K562 (cell line): ENCODE measurements around the gene PRKCE. TPM values are rescaled to one million over a fixed set of nuclear protein-coding genes. Genes with fewer than 3 reads are reported as not detected.
A peak's percentile ranks its signal among the peaks of the same experiment; 100 is the strongest.

Experiments used
- ATAC-seq: fragments of 200-7000 bp; cut with Tn5 transposase; 3 replicates; pipeline ENCODE4 v1.9.1; 2020; ENCODE audit warnings: moderate library complexity
- BruUV-seq: library from RNA; stranded (reverse); fragments of 400-500 nt; replicated peaks from 2 replicates; lab custom pipeline; 2021; lab: Mats Ljungman, UMichigan
- CTCF ChIA-PET: fragments of 300-600 bp; formaldehyde crosslinking; extraction: SDS; loops from one replicate; lab custom pipeline; 2021; ENCODE audit warnings: low intra/inter-chr PET ratio; lab: Yijun Ruan, JAX
- POLR2A ChIA-PET: fragments of 300-600, 350-650 bp; sonication (Branson Sonifier 250); formaldehyde crosslinking; extraction: SDS; loops from one replicate; lab custom pipeline; 2021; ENCODE audit warnings: antibody characterized with exemption, inconsistent platforms; lab: Yijun Ruan, JAX
- DNase-seq, 4 experiments: peaks; one replicate each; pipeline versions ENCODE4 v3.0.0 to v3.0.0-alpha.2; 2011 to 2018; ENCODE audit warnings: low spot score in 3 of 4, mixed read lengths in 3 of 4; ENCODE audit errors: extremely low read depth in 1 of 4
- FAIRE-seq: peaks from 2 replicates; lab custom pipeline; 2011; peaks lifted over from hg19 to GRCh38; lab: Jason Lieb, UNC
- H2AFZ ChIP-seq: 2 replicates; pipeline ENCODE4 v1.6.0; 2011; ENCODE audit warnings: low read depth, low read length, control low read depth, inconsistent platforms
- H3K27ac ChIP-seq: fragments of 200-600 bp; 3 replicates; pipeline ENCODE4 v1.8.0; 2011; ENCODE audit warnings: low read depth, mild to moderate bottlenecking, control low read depth, inconsistent platforms, low read length, moderate library complexity, mixed read lengths; ENCODE audit errors: extremely low read depth
- H3K27me3 ChIP-seq, 2 experiments: fragments of 300-600 bp in 1 of 2; 2 replicates in 1 of 2; 3 replicates in 1 of 2; pipeline versions ENCODE4 v1.6.0 to v1.8.0; 2011; ENCODE audit warnings: inconsistent platforms in 2 of 2, low read length in 2 of 2, mild to moderate bottlenecking in 1 of 2, mixed read lengths in 1 of 2, moderate library complexity in 1 of 2; ENCODE audit not compliant: control insufficient read depth in 2 of 2, insufficient read depth in 2 of 2
- H3K36me3 ChIP-seq: fragments of 300-600 bp; 3 replicates; pipeline ENCODE4 v1.8.0; 2011; ENCODE audit warnings: mild to moderate bottlenecking, low read length, inconsistent platforms; ENCODE audit not compliant: control insufficient read depth, insufficient read depth
- H3K4me1 ChIP-seq, 2 experiments: fragments of 200-600 bp in 1 of 2; replicated peaks in 1 of 2; 2 replicates in 1 of 2; 3 replicates in 1 of 2; pipeline versions ENCODE4 v1.5.1 to v1.8.0; 2011; ENCODE audit warnings: inconsistent platforms in 2 of 2, low read length in 2 of 2, mild to moderate bottlenecking in 1 of 2, mixed read lengths in 1 of 2, moderate library complexity in 1 of 2; ENCODE audit not compliant: control insufficient read depth in 2 of 2, insufficient read depth in 2 of 2
- H3K4me2 ChIP-seq: 2 replicates; pipeline ENCODE4 v1.6.1; 2011; ENCODE audit warnings: low read length, control low read depth, inconsistent platforms, mixed read lengths; ENCODE audit not compliant: insufficient read depth
- H3K4me3 ChIP-seq: fragments of 200-600 bp; sonication (generic), shearing (Covaris generic); 2 replicates; pipeline ENCODE4 v1.5.1; 2016; ENCODE audit warnings: control low read depth, inconsistent platforms
- H3K79me2 ChIP-seq: fragments of 200-600 bp; 3 replicates; pipeline ENCODE4 v1.8.0; 2011; ENCODE audit warnings: low read length, inconsistent platforms; ENCODE audit not compliant: control insufficient read depth, insufficient read depth
- H3K9ac ChIP-seq, 2 experiments: 2 replicates each; pipeline versions ENCODE4 v1.6.0 to v1.6.1; 2011; ENCODE audit warnings: low read depth in 2 of 2, low read length in 2 of 2, control low read depth in 1 of 2, inconsistent platforms in 1 of 2, mild to moderate bottlenecking in 1 of 2, mixed read lengths in 1 of 2; ENCODE audit not compliant: insufficient read depth in 1 of 2
- H3K9me1 ChIP-seq: one replicate; pipeline ENCODE4 v1.6.0; 2011; ENCODE audit warnings: inconsistent platforms, mild to moderate bottlenecking, low read length, moderate library complexity; ENCODE audit not compliant: control insufficient read depth, insufficient read depth
- H3K9me3 ChIP-seq: replicated peaks from 2 replicates; pipeline ENCODE4 v1.5.1; 2011; ENCODE audit warnings: low read depth, low read length, inconsistent platforms; ENCODE audit not compliant: control insufficient read depth, insufficient read depth
- H4K20me1 ChIP-seq: replicated peaks from 2 replicates; pipeline ENCODE4 v1.6.1; 2011; ENCODE audit warnings: low read length, inconsistent platforms, mixed read lengths; ENCODE audit not compliant: control insufficient read depth, insufficient read depth
- BACH1 ChIP-seq: fragments of 200-800 bp; sonication (Bioruptor generic); IDR thresholded peaks from 2 replicates; pipeline ENCODE4 v1.6.1; 2016; ENCODE audit warnings: missing genetic modification characterization, missing compliant biosample characterization
- MYBL2 ChIP-seq, 2 experiments: fragments of 450-650 bp in 1 of 2; sonication (generic) in 1 of 2; formaldehyde crosslinking in 1 of 2; IDR thresholded peaks; 2 replicates each; pipeline versions ENCODE4 v1.6.1 to v1.8.1; 2017 to 2022; ENCODE audit warnings: borderline replicate concordance in 1 of 2, inconsistent platforms in 1 of 2, low read depth in 1 of 2, mild to moderate bottlenecking in 1 of 2, missing genetic modification reagents in 1 of 2, moderate library complexity in 1 of 2
- MYC ChIP-seq, 2 experiments: fragments of 250-450 bp in 1 of 2; sonication (Bioruptor Pico) in 1 of 2; IDR thresholded peaks; 2 replicates each; pipeline versions ENCODE4 v1.5.1 to v1.6.1; 2012 to 2021; ENCODE audit warnings: low read depth in 2 of 2, borderline replicate concordance in 1 of 2, improper control_type of control experiment in 1 of 2, low read length in 1 of 2, mild to moderate bottlenecking in 1 of 2, moderate library complexity in 1 of 2
- NFE2 ChIP-seq: IDR thresholded peaks from 2 replicates; pipeline ENCODE4 v1.6.1; 2014; ENCODE audit warnings: antibody characterized with exemption, low read depth
- NR2F6 ChIP-seq: fragments of 450-650 bp; formaldehyde crosslinking; IDR thresholded peaks from 2 replicates; pipeline ENCODE4 v1.4.0; 2020; ENCODE audit warnings: mild to moderate bottlenecking
- PRMT5 ChIP-seq: sonication (generic); formaldehyde crosslinking; IDR thresholded peaks from 2 replicates; pipeline ENCODE4 v1.5.0; 2020; ENCODE audit warnings: missing genetic modification reagents
- SAFB2 ChIP-seq: fragments of 200-400 bp; formaldehyde crosslinking; IDR thresholded peaks from 2 replicates; pipeline ENCODE4 v1.6.1; 2018; ENCODE audit warnings: borderline replicate concordance, low read length, low read depth, moderate library complexity; ENCODE audit not compliant: severe bottlenecking
- SRSF9 ChIP-seq: fragments of 200-400 bp; formaldehyde crosslinking; IDR thresholded peaks from 2 replicates; pipeline ENCODE4 v1.6.1; 2017; ENCODE audit warnings: low read depth, low read length, borderline replicate concordance
- TCFL5 ChIP-seq: fragments of 250-450 bp; sonication (Bioruptor Pico); conservative IDR thresholded peaks from 2 replicates; pipeline ENCODE4 v1.6.1; 2021; ENCODE audit warnings: mild to moderate bottlenecking, moderate library complexity, matching md5 sums
- TFE3 ChIP-seq: fragments of 450-650 bp; formaldehyde crosslinking; IDR thresholded peaks from 2 replicates; pipeline ENCODE4 v1.4.0; 2020; ENCODE audit warnings: mild to moderate bottlenecking, mixed read lengths
- YBX1 ChIP-seq: fragments of 450-650 bp; IDR thresholded peaks from 2 replicates; pipeline ENCODE4 v1.7.1; 2016; ENCODE audit warnings: mild to moderate bottlenecking
- ZNF408 ChIP-seq: fragments of 250-450 bp; sonication (Bioruptor Pico); IDR thresholded peaks from 2 replicates; pipeline ENCODE4 v1.4.0; 2020; ENCODE audit warnings: low read depth, mild to moderate bottlenecking, moderate library complexity
- ZNF444 ChIP-seq: fragments of 250-450 bp; sonication (Bioruptor Pico); IDR thresholded peaks from 2 replicates; pipeline ENCODE4 v1.4.0; 2020; ENCODE audit warnings: mild to moderate bottlenecking, moderate library complexity
- ZNF778 ChIP-seq: fragments of 450-650 bp; formaldehyde crosslinking; IDR thresholded peaks from 2 replicates; pipeline ENCODE4 v1.4.0; 2020; ENCODE audit warnings: mild to moderate bottlenecking, moderate library complexity
- WGBS: fragments of 100-300 bp; shearing (Covaris generic); methylation state at CpG from one replicate; pipeline ENCODE4 v1.1.6; 2016; ENCODE audit warnings: low coverage, mixed read lengths; ENCODE audit not compliant: insufficient coverage; ENCODE audit errors: missing lambda C conversion rate; 5-methylcytosine and 5-hydroxymethylcytosine counted together
- in situ Hi-C: fragments of 300-500 bp; cut with MboI; formaldehyde crosslinking; loops from 4 replicates; pipeline ENCODE4 v1.15.0; 2018; ENCODE audit warnings: inconsistent platforms, mixed read lengths
- intact Hi-C: fragments of 100-400 bp; cut with micrococcal nuclease; formaldehyde crosslinking; loops from 2 replicates; pipeline ENCODE4 v1.14.2; 2022
- polyA plus RNA-seq, 8 experiments: library from polyadenylated mRNA; depleted of rRNA in 4 of 8; stranded (reverse) in 5 of 8; unstranded in 3 of 8; fragments of >200 nt; fragmentation: Nextera tagmentation in 2 of 8; fragmentation: Illumina TruSeq in 1 of 8; extraction: Ambion mirVana in 2 of 8; extraction: Trizol in 1 of 8; gene quantifications; 2 replicates each; pipeline versions ENCODE4 v1.2.1 to v1.2.3, GENCODE V29; 2011 to 2014; ENCODE audit warnings: inconsistent platforms in 1 of 8, missing spikeins in 1 of 8
- total RNA-seq, 7 experiments: library from RNA; depleted of rRNA in 6 of 7; stranded (reverse); fragments of >200 nt in 6 of 7; fragmentation: Illumina TruSeq in 2 of 7; extraction: Trizol in 2 of 7; gene quantifications; 2 replicates each; pipeline versions ENCODE4 v1.2.1 to v1.2.3, GENCODE V29; 2011 to 2021; ENCODE audit warnings: low replicate concordance in 1 of 7
- TF ChIP-seq, protein P1 (sequence below): fragments of 450-650 bp; formaldehyde crosslinking; IDR thresholded peaks from 2 replicates; pipeline ENCODE4 v1.4.0; 2022; ENCODE audit warnings: mild to moderate bottlenecking, moderate library complexity
- TF ChIP-seq, protein P2 (sequence below): fragments of 250-450 bp; sonication (Bioruptor Pico); IDR thresholded peaks from 2 replicates; pipeline ENCODE4 v1.8.0; 2022; ENCODE audit warnings: moderate library complexity, mild to moderate bottlenecking, inconsistent platforms

PRKCE gene
- total and polyA plus RNA-seq, 9 of the 15 experiments (the other 6 are each of a cell fraction or from before 2014, with no cell fraction given): 0.06 to 1.0 (median 0.22) TPM; not detected in 1

DNA sequence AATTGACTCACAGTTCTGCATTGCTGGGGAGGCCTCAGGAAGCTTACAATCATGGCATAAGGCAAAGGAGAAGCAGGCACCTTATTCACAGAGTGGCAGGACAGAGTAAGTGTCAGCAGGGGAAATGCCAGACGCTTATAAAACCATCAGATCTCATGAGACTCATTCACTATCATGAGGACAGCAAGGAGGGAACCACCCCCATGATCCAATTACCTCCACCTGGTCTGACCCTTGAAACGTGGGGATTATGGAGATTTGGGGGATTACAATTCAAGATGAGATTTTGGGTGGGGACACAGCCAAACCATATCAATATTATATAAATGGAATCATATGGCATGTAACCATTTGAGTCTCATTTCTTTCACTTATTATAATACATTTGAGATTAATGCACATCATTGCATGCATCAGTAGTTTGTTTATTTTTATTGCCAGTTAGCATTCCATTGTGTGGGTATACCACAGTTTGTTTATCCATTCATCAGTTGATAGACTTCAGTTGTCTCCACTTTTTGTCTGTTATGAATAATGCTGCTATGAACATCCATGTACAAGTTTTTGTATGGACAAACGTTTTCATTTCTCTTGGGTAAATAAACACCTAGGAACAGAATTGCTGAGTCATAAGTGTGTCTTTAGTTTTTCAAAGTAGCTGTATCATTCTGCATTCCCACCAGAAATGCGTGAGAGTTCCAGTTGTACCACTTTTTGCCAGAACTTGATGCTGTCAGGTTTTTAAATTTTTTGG lies 34.6 kb upstream of the PRKCE start:
- peak; percentile 66 for FAIRE-seq
- Histone ChIP-seq H3K9me3 (no peaks in the 10 kb centered on the region), H3K4me1 (peaks cover 3 to 12% of the 10 kb centered on the region in 2 experiments; a peak in 3 of 5 replicates), H3K4me2 (peak overlapping the region; percentile 35), H3K36me3 (no peaks in the 10 kb centered on the region), H3K27me3 (no peaks in the 10 kb centered on the region), H3K27ac (no peak overlapping the region; the same call in 2 of the 3 replicates), H2AFZ (peak overlapping the region; percentile 69), H3K4me3 (no peak overlapping the region), H3K79me2 (no peaks in the 10 kb centered on the region), H3K9me1 (no peaks in the 10 kb centered on the region), H3K9ac (no peak overlapping the region; a peak in 1 of 4 replicates), H4K20me1 (no peaks in the 10 kb centered on the region)
- peak in 2 of 4 experiments; percentile 16 to 33 for DNase-seq
- intact Hi-C loops (no loop called here), in situ Hi-C loops (no loop called here)
- BruUV-seq: no TSS peak
- 4% methylated on average over 4 of the region's 4 CpGs for WGBS
- ChIA-PET POLR2A (interaction anchor here (1.4 kb wide), 1 partner anchor 10 kb away, joined by 7 read pairs; no protein-coding TSS in a partner anchor), CTCF (no interaction called here)
- peak; percentile 73 for ATAC-seq
- TF ChIP-seq, protein P1, sequence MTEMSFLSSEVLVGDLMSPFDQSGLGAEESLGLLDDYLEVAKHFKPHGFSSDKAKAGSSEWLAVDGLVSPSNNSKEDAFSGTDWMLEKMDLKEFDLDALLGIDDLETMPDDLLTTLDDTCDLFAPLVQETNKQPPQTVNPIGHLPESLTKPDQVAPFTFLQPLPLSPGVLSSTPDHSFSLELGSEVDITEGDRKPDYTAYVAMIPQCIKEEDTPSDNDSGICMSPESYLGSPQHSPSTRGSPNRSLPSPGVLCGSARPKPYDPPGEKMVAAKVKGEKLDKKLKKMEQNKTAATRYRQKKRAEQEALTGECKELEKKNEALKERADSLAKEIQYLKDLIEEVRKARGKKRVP (CRISPR knock-in tag): no peak
- TF ChIP-seq SRSF9: no peak
- no peak for TF ChIP-seq TFE3 (CRISPR knock-in tag)
- TF ChIP-seq PRMT5: no peak
- TF ChIP-seq ZNF408 (CRISPR knock-in tag): no peak
- no peak for TF ChIP-seq TCFL5 (CRISPR knock-in tag)
- TF ChIP-seq, protein P2, sequence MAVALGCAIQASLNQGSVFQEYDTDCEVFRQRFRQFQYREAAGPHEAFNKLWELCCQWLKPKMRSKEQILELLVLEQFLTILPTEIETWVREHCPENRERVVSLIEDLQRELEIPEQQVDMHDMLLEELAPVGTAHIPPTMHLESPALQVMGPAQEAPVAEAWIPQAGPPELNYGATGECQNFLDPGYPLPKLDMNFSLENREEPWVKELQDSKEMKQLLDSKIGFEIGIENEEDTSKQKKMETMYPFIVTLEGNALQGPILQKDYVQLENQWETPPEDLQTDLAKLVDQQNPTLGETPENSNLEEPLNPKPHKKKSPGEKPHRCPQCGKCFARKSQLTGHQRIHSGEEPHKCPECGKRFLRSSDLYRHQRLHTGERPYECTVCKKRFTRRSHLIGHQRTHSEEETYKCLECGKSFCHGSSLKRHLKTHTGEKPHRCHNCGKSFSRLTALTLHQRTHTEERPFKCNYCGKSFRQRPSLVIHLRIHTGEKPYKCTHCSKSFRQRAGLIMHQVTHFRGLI: no peak
- peak; percentile 95 for TF ChIP-seq NFE2
- TF ChIP-seq MYC (IDR thresholded peaks at IDR 0.05; ENCODE audit: low read depth, low read length): no peak
- no peak for TF ChIP-seq MYC (CRISPR knock-in tag; IDR thresholded peaks at IDR 0.05; ENCODE audit: borderline replicate concordance, low read depth)
- TF ChIP-seq ZNF778 (CRISPR knock-in tag): no peak
- TF ChIP-seq NR2F6 (CRISPR knock-in tag): no peak
- no peak for TF ChIP-seq YBX1
- TF ChIP-seq BACH1 (tag): peak; percentile 96
- TF ChIP-seq SAFB2: no peak
- TF ChIP-seq ZNF444: no peak
- no peak for TF ChIP-seq MYBL2 (IDR thresholded peaks at IDR 0.05; ENCODE audit: low read depth)
- TF ChIP-seq MYBL2 (CRISPR knock-in tag; IDR thresholded peaks at IDR 0.05; ENCODE audit: borderline replicate concordance): no peak
